HepG2 (cell line): Measurements from ENCODE around the gene STAG3. TPM values are rescaled to one million over a fixed set of nuclear protein-coding genes. Genes with fewer than 3 reads are reported as not detected.

ENCODE experiments used
- FOXJ3 ChIP-seq: sonication (generic); formaldehyde crosslinking; IDR thresholded peaks from 2 replicates; pipeline ENCODE4 v1.4.0; 2020; ENCODE audit warnings: missing genetic modification reagents, mild to moderate bottlenecking, borderline replicate concordance
- FOXK1 ChIP-seq: sonication (generic); formaldehyde crosslinking; IDR thresholded peaks from 2 replicates; pipeline ENCODE4 v1.4.0; 2020; ENCODE audit warnings: low read depth, missing genetic modification reagents, borderline replicate concordance
- GATAD2A ChIP-seq: IDR thresholded peaks from 2 replicates; pipeline ENCODE4 v1.6.1; 2016
- GLI4 ChIP-seq: sonication (generic); formaldehyde crosslinking; IDR thresholded peaks from 2 replicates; pipeline ENCODE4 v1.5.1; 2020; ENCODE audit warnings: missing genetic modification reagents, mild to moderate bottlenecking, moderate library complexity, borderline replicate concordance
- ISX ChIP-seq: sonication (generic); formaldehyde crosslinking; conservative IDR thresholded peaks from 2 replicates; pipeline ENCODE4 v1.5.0; 2020; ENCODE audit warnings: missing genetic modification reagents
- MAF1 ChIP-seq: sonication (generic); formaldehyde crosslinking; IDR thresholded peaks from 2 replicates; pipeline ENCODE4 v1.5.0; 2020; ENCODE audit warnings: missing genetic modification reagents, borderline replicate concordance
- RFXAP ChIP-seq: sonication (generic); formaldehyde crosslinking; IDR thresholded peaks from 2 replicates; pipeline ENCODE4 v1.4.0; 2020; ENCODE audit warnings: missing genetic modification reagents, borderline replicate concordance
- TGIF2 ChIP-seq: IDR thresholded peaks from 2 replicates; pipeline ENCODE4 v1.6.1; 2016; ENCODE audit warnings: control low read depth, missing compliant biosample characterization
- UBTF ChIP-seq: sonication (generic); formaldehyde crosslinking; IDR thresholded peaks from 2 replicates; pipeline ENCODE4 v1.4.0; 2020; ENCODE audit warnings: mild to moderate bottlenecking, missing genetic modification reagents
- ZNF878 ChIP-seq: sonication (generic); formaldehyde crosslinking; IDR thresholded peaks from 2 replicates; pipeline ENCODE4 v1.8.1; 2023; ENCODE audit warnings: mild to moderate bottlenecking, missing genetic modification reagents, moderate library complexity
- polyA plus RNA-seq, 8 experiments: library from polyadenylated mRNA; depleted of rRNA in 3 of 8; stranded (reverse) in 7 of 8; unstranded in 1 of 8; fragments of >200 nt; fragmentation: Illumina TruSeq in 4 of 8; extraction: Trizol in 4 of 8; gene quantifications; 2 replicates each; pipeline versions ENCODE4 v1.2.1 to v1.2.3, GENCODE V29; 2011 to 2016; ENCODE audit warnings: low read depth in 4 of 8, missing spikeins in 1 of 8, mixed read lengths in 1 of 8; ENCODE audit not compliant: insufficient read depth in 1 of 8
- total RNA-seq, 5 experiments: library from RNA; depleted of rRNA; stranded (reverse); fragments of >200 nt; fragmentation: Illumina TruSeq; extraction: Trizol; gene quantifications; 2 replicates each; pipeline ENCODE4 v1.2.3, GENCODE V29; 2016; ENCODE audit warnings: low read depth in 1 of 5
- TF ChIP-seq, protein P1 (sequence below): sonication (generic); formaldehyde crosslinking; IDR thresholded peaks from 2 replicates; pipeline ENCODE4 v1.4.0; 2020; ENCODE audit warnings: missing genetic modification reagents
- TF ChIP-seq, protein P2 (sequence below): sonication (generic); formaldehyde crosslinking; IDR thresholded peaks from 2 replicates; pipeline ENCODE4 v1.4.0; 2020; ENCODE audit warnings: missing genetic modification reagents, borderline replicate concordance
- TF ChIP-seq, protein P3 (sequence below): sonication (generic); formaldehyde crosslinking; IDR thresholded peaks from 2 replicates; pipeline ENCODE4 v1.5.0; 2020; ENCODE audit warnings: mild to moderate bottlenecking, missing genetic modification reagents, borderline replicate concordance

STAG3 gene
- total and polyA plus RNA-seq, 2 of the 13 experiments (the other 11 are each of a cell fraction or from before 2014, with no cell fraction given), result 0.09 to 0.33 TPM

DNA sequence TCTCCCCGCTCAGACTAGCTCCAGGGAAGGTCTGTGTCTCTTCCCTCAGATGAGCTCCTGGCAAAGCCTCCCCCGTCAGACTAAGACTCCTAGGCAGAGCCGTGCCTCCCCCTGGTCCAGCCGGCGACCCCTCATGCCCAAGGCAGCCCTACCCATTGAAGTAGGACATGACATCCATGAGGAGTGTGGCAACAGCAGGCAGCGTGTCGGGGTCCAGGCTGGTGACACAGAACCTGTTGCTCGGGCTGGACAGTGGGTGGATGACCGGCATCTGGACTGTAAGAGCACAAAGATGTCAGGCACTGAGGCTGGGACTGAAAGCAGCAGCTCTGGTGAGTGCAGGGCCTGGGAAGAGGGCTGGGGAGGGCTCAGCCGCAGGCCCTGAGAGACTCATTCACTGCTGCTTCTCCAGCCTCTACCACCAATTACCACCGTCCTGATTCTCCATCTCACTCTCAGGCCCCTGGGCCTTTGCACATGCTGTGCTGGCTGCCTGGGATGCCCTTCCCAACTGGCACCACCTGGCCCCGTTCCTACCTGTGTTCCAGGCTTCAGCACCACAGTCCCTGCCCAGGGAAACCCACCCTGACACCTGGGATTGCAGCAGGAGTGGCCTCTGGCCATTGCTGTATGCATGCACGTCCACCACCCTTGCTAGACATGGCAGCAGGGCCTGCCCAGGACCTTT, 44.9 kb downstream of the STAG3 start (continued):
- TF ChIP-seq, protein P1, sequence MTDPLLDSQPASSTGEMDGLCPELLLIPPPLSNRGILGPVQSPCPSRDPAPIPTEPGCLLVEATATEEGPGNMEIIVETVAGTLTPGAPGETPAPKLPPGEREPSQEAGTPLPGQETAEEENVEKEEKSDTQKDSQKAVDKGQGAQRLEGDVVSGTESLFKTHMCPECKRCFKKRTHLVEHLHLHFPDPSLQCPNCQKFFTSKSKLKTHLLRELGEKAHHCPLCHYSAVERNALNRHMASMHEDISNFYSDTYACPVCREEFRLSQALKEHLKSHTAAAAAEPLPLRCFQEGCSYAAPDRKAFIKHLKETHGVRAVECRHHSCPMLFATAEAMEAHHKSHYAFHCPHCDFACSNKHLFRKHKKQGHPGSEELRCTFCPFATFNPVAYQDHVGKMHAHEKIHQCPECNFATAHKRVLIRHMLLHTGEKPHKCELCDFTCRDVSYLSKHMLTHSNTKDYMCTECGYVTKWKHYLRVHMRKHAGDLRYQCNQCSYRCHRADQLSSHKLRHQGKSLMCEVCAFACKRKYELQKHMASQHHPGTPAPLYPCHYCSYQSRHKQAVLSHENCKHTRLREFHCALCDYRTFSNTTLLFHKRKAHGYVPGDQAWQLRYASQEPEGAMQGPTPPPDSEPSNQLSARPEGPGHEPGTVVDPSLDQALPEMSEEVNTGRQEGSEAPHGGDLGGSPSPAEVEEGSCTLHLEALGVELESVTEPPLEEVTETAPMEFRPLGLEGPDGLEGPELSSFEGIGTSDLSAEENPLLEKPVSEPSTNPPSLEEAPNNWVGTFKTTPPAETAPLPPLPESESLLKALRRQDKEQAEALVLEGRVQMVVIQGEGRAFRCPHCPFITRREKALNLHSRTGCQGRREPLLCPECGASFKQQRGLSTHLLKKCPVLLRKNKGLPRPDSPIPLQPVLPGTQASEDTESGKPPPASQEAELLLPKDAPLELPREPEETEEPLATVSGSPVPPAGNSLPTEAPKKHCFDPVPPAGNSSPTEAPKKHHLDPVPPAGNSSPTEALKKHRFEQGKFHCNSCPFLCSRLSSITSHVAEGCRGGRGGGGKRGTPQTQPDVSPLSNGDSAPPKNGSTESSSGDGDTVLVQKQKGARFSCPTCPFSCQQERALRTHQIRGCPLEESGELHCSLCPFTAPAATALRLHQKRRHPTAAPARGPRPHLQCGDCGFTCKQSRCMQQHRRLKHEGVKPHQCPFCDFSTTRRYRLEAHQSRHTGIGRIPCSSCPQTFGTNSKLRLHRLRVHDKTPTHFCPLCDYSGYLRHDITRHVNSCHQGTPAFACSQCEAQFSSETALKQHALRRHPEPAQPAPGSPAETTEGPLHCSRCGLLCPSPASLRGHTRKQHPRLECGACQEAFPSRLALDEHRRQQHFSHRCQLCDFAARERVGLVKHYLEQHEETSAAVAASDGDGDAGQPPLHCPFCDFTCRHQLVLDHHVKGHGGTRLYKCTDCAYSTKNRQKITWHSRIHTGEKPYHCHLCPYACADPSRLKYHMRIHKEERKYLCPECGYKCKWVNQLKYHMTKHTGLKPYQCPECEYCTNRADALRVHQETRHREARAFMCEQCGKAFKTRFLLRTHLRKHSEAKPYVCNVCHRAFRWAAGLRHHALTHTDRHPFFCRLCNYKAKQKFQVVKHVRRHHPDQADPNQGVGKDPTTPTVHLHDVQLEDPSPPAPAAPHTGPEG, result no peak
- TF ChIP-seq ZNF878 (CRISPR knock-in tag) (no peak), GATAD2A (CRISPR knock-in tag) (no peak), FOXK1 (CRISPR knock-in tag) (no peak), RFXAP (CRISPR knock-in tag) (no peak), ISX (CRISPR knock-in tag) (no peak), MAF1 (CRISPR knock-in tag) (no peak), UBTF (CRISPR knock-in tag) (no peak), FOXJ3 (CRISPR knock-in tag) (no peak), TGIF2 (CRISPR knock-in tag) (no peak), GLI4 (CRISPR knock-in tag) (no peak)
- TF ChIP-seq, protein P2, sequence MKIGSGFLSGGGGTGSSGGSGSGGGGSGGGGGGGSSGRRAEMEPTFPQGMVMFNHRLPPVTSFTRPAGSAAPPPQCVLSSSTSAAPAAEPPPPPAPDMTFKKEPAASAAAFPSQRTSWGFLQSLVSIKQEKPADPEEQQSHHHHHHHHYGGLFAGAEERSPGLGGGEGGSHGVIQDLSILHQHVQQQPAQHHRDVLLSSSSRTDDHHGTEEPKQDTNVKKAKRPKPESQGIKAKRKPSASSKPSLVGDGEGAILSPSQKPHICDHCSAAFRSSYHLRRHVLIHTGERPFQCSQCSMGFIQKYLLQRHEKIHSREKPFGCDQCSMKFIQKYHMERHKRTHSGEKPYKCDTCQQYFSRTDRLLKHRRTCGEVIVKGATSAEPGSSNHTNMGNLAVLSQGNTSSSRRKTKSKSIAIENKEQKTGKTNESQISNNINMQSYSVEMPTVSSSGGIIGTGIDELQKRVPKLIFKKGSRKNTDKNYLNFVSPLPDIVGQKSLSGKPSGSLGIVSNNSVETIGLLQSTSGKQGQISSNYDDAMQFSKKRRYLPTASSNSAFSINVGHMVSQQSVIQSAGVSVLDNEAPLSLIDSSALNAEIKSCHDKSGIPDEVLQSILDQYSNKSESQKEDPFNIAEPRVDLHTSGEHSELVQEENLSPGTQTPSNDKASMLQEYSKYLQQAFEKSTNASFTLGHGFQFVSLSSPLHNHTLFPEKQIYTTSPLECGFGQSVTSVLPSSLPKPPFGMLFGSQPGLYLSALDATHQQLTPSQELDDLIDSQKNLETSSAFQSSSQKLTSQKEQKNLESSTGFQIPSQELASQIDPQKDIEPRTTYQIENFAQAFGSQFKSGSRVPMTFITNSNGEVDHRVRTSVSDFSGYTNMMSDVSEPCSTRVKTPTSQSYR (CRISPR knock-in tag), result no peak
- TF ChIP-seq, protein P3, sequence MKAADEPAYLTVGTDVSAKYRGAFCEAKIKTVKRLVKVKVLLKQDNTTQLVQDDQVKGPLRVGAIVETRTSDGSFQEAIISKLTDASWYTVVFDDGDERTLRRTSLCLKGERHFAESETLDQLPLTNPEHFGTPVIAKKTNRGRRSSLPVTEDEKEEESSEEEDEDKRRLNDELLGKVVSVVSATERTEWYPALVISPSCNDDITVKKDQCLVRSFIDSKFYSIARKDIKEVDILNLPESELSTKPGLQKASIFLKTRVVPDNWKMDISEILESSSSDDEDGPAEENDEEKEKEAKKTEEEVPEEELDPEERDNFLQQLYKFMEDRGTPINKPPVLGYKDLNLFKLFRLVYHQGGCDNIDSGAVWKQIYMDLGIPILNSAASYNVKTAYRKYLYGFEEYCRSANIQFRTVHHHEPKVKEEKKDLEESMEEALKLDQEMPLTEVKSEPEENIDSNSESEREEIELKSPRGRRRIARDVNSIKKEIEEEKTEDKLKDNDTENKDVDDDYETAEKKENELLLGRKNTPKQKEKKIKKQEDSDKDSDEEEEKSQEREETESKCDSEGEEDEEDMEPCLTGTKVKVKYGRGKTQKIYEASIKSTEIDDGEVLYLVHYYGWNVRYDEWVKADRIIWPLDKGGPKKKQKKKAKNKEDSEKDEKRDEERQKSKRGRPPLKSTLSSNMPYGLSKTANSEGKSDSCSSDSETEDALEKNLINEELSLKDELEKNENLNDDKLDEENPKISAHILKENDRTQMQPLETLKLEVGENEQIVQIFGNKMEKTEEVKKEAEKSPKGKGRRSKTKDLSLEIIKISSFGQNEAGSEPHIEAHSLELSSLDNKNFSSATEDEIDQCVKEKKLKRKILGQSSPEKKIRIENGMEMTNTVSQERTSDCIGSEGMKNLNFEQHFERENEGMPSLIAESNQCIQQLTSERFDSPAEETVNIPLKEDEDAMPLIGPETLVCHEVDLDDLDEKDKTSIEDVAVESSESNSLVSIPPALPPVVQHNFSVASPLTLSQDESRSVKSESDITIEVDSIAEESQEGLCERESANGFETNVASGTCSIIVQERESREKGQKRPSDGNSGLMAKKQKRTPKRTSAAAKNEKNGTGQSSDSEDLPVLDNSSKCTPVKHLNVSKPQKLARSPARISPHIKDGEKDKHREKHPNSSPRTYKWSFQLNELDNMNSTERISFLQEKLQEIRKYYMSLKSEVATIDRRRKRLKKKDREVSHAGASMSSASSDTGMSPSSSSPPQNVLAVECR, result no peak
